Fibroblast of lung (primary cell): ENCODE measurements around the gene HPN. TPM values are rescaled to one million over a fixed set of nuclear protein-coding genes. Genes with fewer than 3 reads are reported as not detected.
A peak's percentile ranks its signal among the peaks of the same experiment; 100 is the strongest.

Experiments used
- DNase-seq, 2 donors: peaks; one replicate each; pipeline versions ENCODE4 v3.0.0 to v3.0.0-alpha.2; 2010; ENCODE audit warnings: low read depth in 2 of 2
- H2AFZ ChIP-seq: 2 replicates; pipeline ENCODE4 v1.5.1; 2012; ENCODE audit warnings: low read length, control low read depth, inconsistent platforms
- H3K27ac ChIP-seq: 2 replicates; pipeline ENCODE4 v1.5.1; 2011; ENCODE audit warnings: low read length, control low read depth; ENCODE audit not compliant: insufficient read depth
- H3K27me3 ChIP-seq: 2 replicates; pipeline ENCODE4 v1.5.1; 2011; ENCODE audit warnings: mild to moderate bottlenecking, low read length; ENCODE audit not compliant: control insufficient read depth, insufficient read depth
- H3K36me3 ChIP-seq: 2 replicates; pipeline ENCODE4 v1.5.1; 2011; ENCODE audit warnings: low read length; ENCODE audit not compliant: control insufficient read depth, insufficient read depth
- H3K4me1 ChIP-seq: 2 replicates; pipeline ENCODE4 v1.5.1; 2011; ENCODE audit warnings: low read length; ENCODE audit not compliant: control insufficient read depth, insufficient read depth; ENCODE audit errors: extremely low read depth
- H3K4me2 ChIP-seq: 2 replicates; pipeline ENCODE4 v1.5.1; 2011; ENCODE audit warnings: low read length, control low read depth; ENCODE audit not compliant: insufficient read depth; ENCODE audit errors: extremely low read depth
- H3K4me3 ChIP-seq, 4 experiments: fragments of 200-600 bp in 1 of 4; sonication (generic) in 1 of 4; replicated peaks in 1 of 4; 2 replicates each; pipeline ENCODE4 v1.5.1; 2011 to 2016; ENCODE audit warnings: low read length in 4 of 4, low read depth in 3 of 4, mild to moderate bottlenecking in 3 of 4, control low read depth in 2 of 4, inconsistent platforms in 1 of 4, mixed read lengths in 1 of 4; ENCODE audit not compliant: insufficient read depth in 1 of 4; ENCODE audit errors: control extremely low read depth in 1 of 4
- H3K79me2 ChIP-seq: 2 replicates; pipeline ENCODE4 v1.5.1; 2012; ENCODE audit warnings: mild to moderate bottlenecking, low read length, inconsistent platforms; ENCODE audit not compliant: control insufficient read depth, insufficient read depth
- H3K9ac ChIP-seq: 2 replicates; pipeline ENCODE4 v1.5.1; 2011; ENCODE audit warnings: mild to moderate bottlenecking, low read length, control low read depth; ENCODE audit not compliant: insufficient read depth
- H3K9me3 ChIP-seq: 2 replicates; pipeline ENCODE4 v1.5.1; 2012; ENCODE audit warnings: low read depth, low read length; ENCODE audit not compliant: control insufficient read depth, insufficient read depth
- H4K20me1 ChIP-seq: 2 replicates; pipeline ENCODE4 v1.5.1; 2011; ENCODE audit warnings: low read length; ENCODE audit not compliant: control insufficient read depth, insufficient read depth; ENCODE audit errors: extremely low read depth
- EZH2 ChIP-seq: IDR thresholded peaks from 2 replicates; pipeline ENCODE4 v1.5.1; 2012; ENCODE audit warnings: low read length, control low read depth, mild to moderate bottlenecking; ENCODE audit errors: missing control alignments
- polyA plus RNA-seq, 2 donors: library from polyadenylated mRNA; depleted of rRNA in 1 of 2; stranded (reverse) in 1 of 2; unstranded in 1 of 2; fragments of >200 nt; gene quantifications; 2 replicates each; pipeline ENCODE4 v1.2.1, GENCODE V29; 2011 to 2012; ENCODE audit warnings: missing spikeins in 1 of 2
- total RNA-seq: library from RNA; depleted of rRNA; stranded (reverse); fragments of >200 nt; gene quantifications from 2 replicates; pipeline ENCODE4 v1.2.1, GENCODE V29; 2014
- TF ChIP-seq, protein P1 (sequence below), 2 donors: IDR thresholded peaks in 1 of 2; conservative IDR thresholded peaks in 1 of 2; 1 replicate in 1 of 2; 2 replicates in 1 of 2; pipeline ENCODE4 v1.5.1; 2011 to 2012; ENCODE audit warnings: low read length in 2 of 2, control low read depth in 1 of 2, inconsistent platforms in 1 of 2, low read depth in 1 of 2, mild to moderate bottlenecking in 1 of 2

The HPN gene
- total and polyA plus RNA-seq, 2 donors (not counting 1 experiment from before 2014, with no cell fraction given), result 0.33 TPM; not detected in 1

- H3K9me3 ChIP-seq, result no peaks in the 10 kb centered on the region
- H3K79me2 ChIP-seq, result no peaks in the 10 kb centered on the region
- no peaks in the 10 kb centered on the region for H4K20me1 ChIP-seq
- peak within 1 kb of the TSS; percentile 93 for H3K4me2 ChIP-seq
- no peak within 1 kb of the TSS for H3K27ac ChIP-seq
- peak within 1 kb of the TSS; percentile 71 for H2AFZ ChIP-seq
- H3K4me1 ChIP-seq, result peaks cover 3% of the 10 kb centered on the region
- peaks cover 11% of the 10 kb centered on the region for H3K36me3 ChIP-seq
- DNase-seq, result peak; percentile 59 to 70
- H3K4me3 ChIP-seq, result peak within 1 kb of the TSS; percentile 62 to 66 (median 64)
- peak within 1 kb of the TSS; percentile 46 for H3K9ac ChIP-seq
- TF ChIP-seq, protein P1, sequence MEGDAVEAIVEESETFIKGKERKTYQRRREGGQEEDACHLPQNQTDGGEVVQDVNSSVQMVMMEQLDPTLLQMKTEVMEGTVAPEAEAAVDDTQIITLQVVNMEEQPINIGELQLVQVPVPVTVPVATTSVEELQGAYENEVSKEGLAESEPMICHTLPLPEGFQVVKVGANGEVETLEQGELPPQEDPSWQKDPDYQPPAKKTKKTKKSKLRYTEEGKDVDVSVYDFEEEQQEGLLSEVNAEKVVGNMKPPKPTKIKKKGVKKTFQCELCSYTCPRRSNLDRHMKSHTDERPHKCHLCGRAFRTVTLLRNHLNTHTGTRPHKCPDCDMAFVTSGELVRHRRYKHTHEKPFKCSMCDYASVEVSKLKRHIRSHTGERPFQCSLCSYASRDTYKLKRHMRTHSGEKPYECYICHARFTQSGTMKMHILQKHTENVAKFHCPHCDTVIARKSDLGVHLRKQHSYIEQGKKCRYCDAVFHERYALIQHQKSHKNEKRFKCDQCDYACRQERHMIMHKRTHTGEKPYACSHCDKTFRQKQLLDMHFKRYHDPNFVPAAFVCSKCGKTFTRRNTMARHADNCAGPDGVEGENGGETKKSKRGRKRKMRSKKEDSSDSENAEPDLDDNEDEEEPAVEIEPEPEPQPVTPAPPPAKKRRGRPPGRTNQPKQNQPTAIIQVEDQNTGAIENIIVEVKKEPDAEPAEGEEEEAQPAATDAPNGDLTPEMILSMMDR (conservative IDR thresholded peaks at IDR 0.05 in 1 of 2, IDR thresholded peaks at IDR 0.05 in 1 of 2; ENCODE audit: low read depth in 1 of 2, low read length in 2 of 2), result no peak
- TF ChIP-seq EZH2, result no peak
- H3K27me3 ChIP-seq, result no peaks in the 10 kb centered on the region
Measured at GRCh38 chr19:35030257-35031071, 11.1 kb upstream of the HPN start, which contains the start of gene SCN1B. Gene SCN1B (plus strand): TSS chr19:35030470. CDS start chr19:35030821, 351 bp downstream.

DNA sequence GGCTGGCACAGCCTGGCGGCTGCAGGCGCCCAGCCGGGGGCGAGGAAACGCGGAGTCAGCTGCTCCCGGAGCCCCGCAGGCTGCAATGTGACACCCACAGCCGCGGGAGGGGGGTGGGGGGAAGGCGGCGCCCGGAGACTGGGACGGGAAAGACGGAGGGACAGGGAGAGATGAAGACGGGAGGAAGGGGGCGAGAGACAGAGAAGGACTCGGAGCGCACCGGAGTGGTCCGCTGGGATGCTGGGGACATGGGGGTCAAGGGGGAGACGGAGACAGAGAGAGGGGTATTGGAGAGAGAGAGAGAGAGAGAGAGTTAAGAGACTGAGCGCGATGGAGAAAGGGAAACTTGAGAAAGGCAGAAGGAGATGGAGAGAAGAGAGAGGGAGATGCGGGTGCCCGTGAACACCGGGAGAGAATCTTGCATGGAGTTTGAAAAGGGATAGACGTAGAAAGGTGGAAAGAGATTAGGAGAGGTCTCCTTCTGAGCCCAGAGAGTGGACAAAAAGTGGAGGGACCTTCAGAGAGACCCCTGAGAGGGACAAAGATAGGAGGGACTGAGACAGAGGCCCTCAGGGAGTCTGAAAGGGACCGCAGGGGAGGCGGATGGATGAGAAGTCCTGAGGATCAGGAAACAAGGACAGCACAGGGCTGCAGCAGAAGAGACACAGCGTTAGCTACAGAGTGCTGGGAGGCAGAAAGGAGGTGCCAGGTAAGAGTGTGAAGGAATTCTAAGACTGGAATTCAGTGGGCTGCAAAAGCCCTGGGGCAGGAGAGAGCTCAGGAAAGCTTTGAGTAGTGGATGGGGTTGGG is 10.2 kb upstream of the HPN start:
- H3K4me2 ChIP-seq, result peak overlapping the region; percentile 93
- peak; percentile 28 to 32 for DNase-seq
- H3K9ac ChIP-seq, result no peak overlapping the region
- H2AFZ ChIP-seq, result peak overlapping the region; percentile 71
- no peaks in the 10 kb centered on the region for H3K27me3 ChIP-seq
- no peaks in the 10 kb centered on the region for H3K9me3 ChIP-seq
- H3K4me3 ChIP-seq, result peak overlapping the region; percentile 62 to 66 (median 64)
- H3K79me2 ChIP-seq, result no peaks in the 10 kb centered on the region
- TF ChIP-seq EZH2, result no peak
- no peak overlapping the region for H3K27ac ChIP-seq
- peaks cover 3% of the 10 kb centered on the region for H3K4me1 ChIP-seq
- H3K36me3 ChIP-seq, result peaks cover 9% of the 10 kb centered on the region
- H4K20me1 ChIP-seq, result no peaks in the 10 kb centered on the region

DNA sequence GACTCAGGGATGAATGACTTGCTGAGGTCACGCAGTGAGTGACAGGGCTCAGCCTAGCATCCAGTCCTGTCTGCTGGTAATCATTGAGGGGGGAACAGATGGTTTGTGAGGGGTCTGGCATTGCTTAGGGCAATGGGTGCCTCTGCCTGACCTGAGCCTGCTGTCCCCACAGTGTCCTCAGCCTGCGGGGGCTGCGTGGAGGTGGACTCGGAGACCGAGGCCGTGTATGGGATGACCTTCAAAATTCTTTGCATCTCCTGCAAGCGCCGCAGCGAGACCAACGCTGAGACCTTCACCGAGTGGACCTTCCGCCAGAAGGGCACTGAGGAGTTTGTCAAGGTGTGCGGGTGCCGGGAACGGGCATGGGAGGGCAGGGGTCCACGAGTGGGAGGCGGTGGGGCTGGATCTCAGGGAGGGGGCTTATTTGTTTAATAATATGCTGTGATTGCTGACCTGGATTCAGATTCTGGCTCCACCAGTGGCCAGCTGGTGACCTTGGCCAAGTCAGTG is 9.1 kb upstream of the HPN start:
- Histone ChIP-seq H3K27me3 (no peaks in the 10 kb centered on the region), H2AFZ (no peak overlapping the region), H3K4me2 (no peak overlapping the region), H3K79me2 (no peaks in the 10 kb centered on the region), H3K36me3 (peaks cover 6% of the 10 kb centered on the region), H3K27ac (no peak overlapping the region), H3K4me1 (peaks cover 3% of the 10 kb centered on the region), H3K9me3 (no peaks in the 10 kb centered on the region), H3K4me3 (peak overlapping the region in 1 of 4 experiments; percentile 22), H3K9ac (no peak overlapping the region), H4K20me1 (no peaks in the 10 kb centered on the region)
- DNase-seq, result no peak
- TF ChIP-seq, protein P1 (conservative IDR thresholded peaks at IDR 0.05 in 1 of 2, IDR thresholded peaks at IDR 0.05 in 1 of 2; ENCODE audit: low read depth in 1 of 2, low read length in 2 of 2), result no peak
- TF ChIP-seq EZH2, result no peak
